H9 (cell line): ENCODE data around the gene CD164. TPM values are rescaled to one million over a fixed set of nuclear protein-coding genes. Genes with fewer than 3 reads are reported as not detected.

ENCODE experiments used
- DNase-seq: peaks from one replicate; pipeline ENCODE4 v3.0.0-alpha.2; 2017
- H2AFZ ChIP-seq: one replicate; pipeline ENCODE4 v1.6.1; 2013; ENCODE audit warnings: mild to moderate bottlenecking, low read length, control low read depth, moderate library complexity
- H2AK5ac ChIP-seq: 2 replicates; pipeline ENCODE4 v1.6.1; 2013; ENCODE audit warnings: low read length, control low read depth, mixed read lengths; ENCODE audit not compliant: insufficient read length
- H2BK120ac ChIP-seq: one replicate; pipeline ENCODE4 v1.6.1; 2013; ENCODE audit warnings: low read depth, mild to moderate bottlenecking, low read length, control low read depth, inconsistent platforms; ENCODE audit not compliant: poor library complexity, severe bottlenecking
- H2BK12ac ChIP-seq: 2 replicates; pipeline ENCODE4 v1.6.1; 2013; ENCODE audit warnings: low read length, control low read depth, mixed read lengths, low read depth; ENCODE audit not compliant: insufficient read length
- H2BK15ac ChIP-seq: 2 replicates; pipeline ENCODE4 v1.6.1; 2013; ENCODE audit warnings: low read depth, low read length, control low read depth
- H2BK20ac ChIP-seq: one replicate; pipeline ENCODE4 v1.6.1; 2013; ENCODE audit warnings: low read depth, mild to moderate bottlenecking, low read length, control low read depth, inconsistent platforms; ENCODE audit not compliant: poor library complexity, severe bottlenecking
- H2BK5ac ChIP-seq: 2 replicates; pipeline ENCODE4 v1.6.1; 2013; ENCODE audit warnings: low read length, control low read depth, mixed read lengths; ENCODE audit not compliant: insufficient read length
- H3K14ac ChIP-seq: 2 replicates; pipeline ENCODE4 v1.6.1; 2013; ENCODE audit warnings: low read length, control low read depth; ENCODE audit not compliant: insufficient read depth
- H3K18ac ChIP-seq: 2 replicates; pipeline ENCODE4 v1.6.1; 2013; ENCODE audit warnings: low read depth, mild to moderate bottlenecking, mixed read lengths, low read length, control low read depth; ENCODE audit not compliant: insufficient read length
- H3K23ac ChIP-seq: 2 replicates; pipeline ENCODE4 v1.6.1; 2013; ENCODE audit warnings: low read length, control low read depth, mixed read lengths, low read depth; ENCODE audit not compliant: insufficient read length
- H3K23me2 ChIP-seq: 2 replicates; pipeline ENCODE4 v1.6.1; 2013; ENCODE audit warnings: low read depth, mild to moderate bottlenecking, mixed read lengths, low read length, control low read depth; ENCODE audit not compliant: insufficient read length, poor library complexity, severe bottlenecking
- H3K27ac ChIP-seq: 2 replicates; pipeline ENCODE4 v1.5.1; 2013; ENCODE audit warnings: low read length, control low read depth, mixed read lengths, low read depth; ENCODE audit not compliant: insufficient read length
- H3K27me3 ChIP-seq: 2 replicates; pipeline ENCODE4 v1.6.1; 2013; ENCODE audit warnings: low read length, control low read depth, inconsistent platforms; ENCODE audit not compliant: insufficient read depth
- H3K4ac ChIP-seq: 2 replicates; pipeline ENCODE4 v1.6.1; 2013; ENCODE audit warnings: low read depth, mild to moderate bottlenecking, control low read depth, inconsistent platforms, low read length, moderate library complexity
- H3K4me1 ChIP-seq: 2 replicates; pipeline ENCODE4 v1.6.1; 2013; ENCODE audit warnings: low read length, control low read depth, inconsistent platforms; ENCODE audit not compliant: insufficient read depth
- H3K4me2 ChIP-seq: 2 replicates; pipeline ENCODE4 v1.6.1; 2013; ENCODE audit warnings: low read length, control low read depth, mixed read lengths; ENCODE audit not compliant: insufficient read length, insufficient read depth
- H3K56ac ChIP-seq: 2 replicates; pipeline ENCODE4 v1.6.1; 2013; ENCODE audit warnings: low read depth, mild to moderate bottlenecking, mixed read lengths, low read length, control low read depth; ENCODE audit not compliant: insufficient read length
- H3K79me1 ChIP-seq: 2 replicates; pipeline ENCODE4 v1.6.1; 2013; ENCODE audit warnings: low read depth, mild to moderate bottlenecking, moderate library complexity, low read length, control low read depth, inconsistent platforms; ENCODE audit not compliant: insufficient read depth, poor library complexity, severe bottlenecking
- H3K79me2 ChIP-seq: 2 replicates; pipeline ENCODE4 v1.6.1; 2013; ENCODE audit warnings: low read length, control low read depth, inconsistent platforms; ENCODE audit not compliant: insufficient read depth
- H3K9ac ChIP-seq: 2 replicates; pipeline ENCODE4 v1.6.1; 2013; ENCODE audit warnings: low read length, control low read depth, mixed read lengths; ENCODE audit not compliant: insufficient read length; ENCODE audit errors: extremely low read depth
- H3K9me3 ChIP-seq: one replicate; pipeline ENCODE4 v1.6.1; 2013; ENCODE audit warnings: low read depth, low read length, inconsistent platforms; ENCODE audit not compliant: control insufficient read depth
- H3T11ph ChIP-seq: one replicate; pipeline ENCODE4 v1.6.1; 2013; ENCODE audit warnings: mild to moderate bottlenecking, low read length, control low read depth, inconsistent platforms
- H4K20me1 ChIP-seq: one replicate; pipeline ENCODE4 v1.6.1; 2013; ENCODE audit not compliant: control insufficient read depth, insufficient read length, insufficient read depth
- H4K5ac ChIP-seq: 2 replicates; pipeline ENCODE4 v1.6.1; 2013; ENCODE audit warnings: low read depth, mild to moderate bottlenecking, mixed read lengths, low read length, control low read depth; ENCODE audit not compliant: insufficient read length
- H4K8ac ChIP-seq: replicated peaks from 2 replicates; pipeline ENCODE4 v1.6.1; 2013; ENCODE audit warnings: low read length, control low read depth, mixed read lengths, low read depth; ENCODE audit not compliant: insufficient read length
- H4K91ac ChIP-seq: 2 replicates; pipeline ENCODE4 v1.6.1; 2013; ENCODE audit warnings: low read depth, mild to moderate bottlenecking, moderate library complexity, mixed read lengths, low read length, control low read depth; ENCODE audit not compliant: insufficient read length
- H3K27ac Mint-ChIP-seq, 3 experiments: 2 replicates in 2 of 3; 3 replicates in 1 of 3; pipeline ENCODE4 v1.8.0; 2020 to 2021; ENCODE audit warnings: mixed read lengths in 3 of 3, mild to moderate bottlenecking in 1 of 3, moderate library complexity in 1 of 3
- H3K27me3 Mint-ChIP-seq: 2 replicates; pipeline ENCODE4 v1.8.0; 2021; ENCODE audit warnings: low read depth, mild to moderate bottlenecking, moderate library complexity, mixed read lengths
- H3K36me3 Mint-ChIP-seq, 3 experiments: 2 replicates in 2 of 3; 3 replicates in 1 of 3; pipeline ENCODE4 v1.8.0; 2020 to 2021; ENCODE audit warnings: low read depth in 3 of 3, mixed read lengths in 3 of 3; ENCODE audit not compliant: insufficient read depth in 1 of 3
- H3K4me1 Mint-ChIP-seq, 2 experiments: 2 replicates each; pipeline ENCODE4 v1.8.0; 2020; ENCODE audit warnings: mixed read lengths in 2 of 2
- H3K4me3 Mint-ChIP-seq, 2 experiments: 2 replicates in 1 of 2; 3 replicates in 1 of 2; pipeline ENCODE4 v1.8.0; 2020 to 2021; ENCODE audit warnings: mild to moderate bottlenecking in 2 of 2, mixed read lengths in 2 of 2, moderate library complexity in 1 of 2
- H3K9me3 Mint-ChIP-seq, 2 experiments: 2 replicates in 1 of 2; 3 replicates in 1 of 2; pipeline ENCODE4 v1.8.0; 2020; ENCODE audit warnings: mild to moderate bottlenecking in 2 of 2, mixed read lengths in 2 of 2, moderate library complexity in 1 of 2
- WGBS: extraction: QIAGEN DNeasy Blood & Tissue Kit; methylation state at CpG from one replicate; pipeline ENCODE4 v1.1.7; 2013; ENCODE audit warnings: missing lambda C conversion rate, low lambda C conversion rate, mixed read lengths; ENCODE audit not compliant: insufficient read length; ENCODE audit errors: extremely low coverage; 5-methylcytosine and 5-hydroxymethylcytosine counted together
- total RNA-seq: library from RNA; stranded (reverse); gene quantifications from 2 replicates; pipeline ENCODE4 v1.2.1, GENCODE V29; 2021
- TF ChIP-seq, protein P1 (sequence below): fragments of 200-600 bp; sonication (generic); conservative IDR thresholded peaks from 3 replicates; pipeline ENCODE4 v1.8.0; 2021; ENCODE audit warnings: antibody characterized with exemption, mild to moderate bottlenecking

Gene CD164
- total RNA-seq, 1 experiment from 2014 or later: 130 TPM

GRCh38 chr6:109325400-109325801, 56.9 kb downstream of the CD164 start:
- no peak overlapping the region for H3K27ac Mint-ChIP-seq

More at GRCh38 chr6:109325400-109325801, 56.9 kb downstream of the CD164 start:
- no peaks in the 10 kb centered on the region for H4K20me1 ChIP-seq
- TF ChIP-seq, protein P1, sequence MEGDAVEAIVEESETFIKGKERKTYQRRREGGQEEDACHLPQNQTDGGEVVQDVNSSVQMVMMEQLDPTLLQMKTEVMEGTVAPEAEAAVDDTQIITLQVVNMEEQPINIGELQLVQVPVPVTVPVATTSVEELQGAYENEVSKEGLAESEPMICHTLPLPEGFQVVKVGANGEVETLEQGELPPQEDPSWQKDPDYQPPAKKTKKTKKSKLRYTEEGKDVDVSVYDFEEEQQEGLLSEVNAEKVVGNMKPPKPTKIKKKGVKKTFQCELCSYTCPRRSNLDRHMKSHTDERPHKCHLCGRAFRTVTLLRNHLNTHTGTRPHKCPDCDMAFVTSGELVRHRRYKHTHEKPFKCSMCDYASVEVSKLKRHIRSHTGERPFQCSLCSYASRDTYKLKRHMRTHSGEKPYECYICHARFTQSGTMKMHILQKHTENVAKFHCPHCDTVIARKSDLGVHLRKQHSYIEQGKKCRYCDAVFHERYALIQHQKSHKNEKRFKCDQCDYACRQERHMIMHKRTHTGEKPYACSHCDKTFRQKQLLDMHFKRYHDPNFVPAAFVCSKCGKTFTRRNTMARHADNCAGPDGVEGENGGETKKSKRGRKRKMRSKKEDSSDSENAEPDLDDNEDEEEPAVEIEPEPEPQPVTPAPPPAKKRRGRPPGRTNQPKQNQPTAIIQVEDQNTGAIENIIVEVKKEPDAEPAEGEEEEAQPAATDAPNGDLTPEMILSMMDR: no peak
- Mint-ChIP-seq H3K9me3 (no peaks in the 10 kb centered on the region), H3K36me3 (no peaks in the 10 kb centered on the region), H3K4me1 (peaks cover 6 to 7% of the 10 kb centered on the region in 2 experiments), H3K27me3 (no peaks in the 10 kb centered on the region; the same call in 1 of the 2 replicates), H3K4me3 (no peak overlapping the region)
- no peak overlapping the region for H4K8ac ChIP-seq
- H4K5ac ChIP-seq: no peak overlapping the region
- no peak overlapping the region for H2BK5ac ChIP-seq
- H3T11ph ChIP-seq: no peak overlapping the region
- H3K9me3 ChIP-seq: no peaks in the 10 kb centered on the region
- H2BK12ac ChIP-seq: no peak overlapping the region
- H3K23ac ChIP-seq: no peak overlapping the region
- no peak overlapping the region for H3K4ac ChIP-seq
- H2AK5ac ChIP-seq: no peak overlapping the region
- H3K27me3 ChIP-seq: no peaks in the 10 kb centered on the region; the same call in 1 of the 2 replicates
- H2BK15ac ChIP-seq: no peak overlapping the region
- H3K4me2 ChIP-seq: no peak overlapping the region
- no peak overlapping the region for H3K56ac ChIP-seq
- no peaks in the 10 kb centered on the region for H3K4me1 ChIP-seq
- H3K79me1 ChIP-seq: no peaks in the 10 kb centered on the region
- H3K79me2 ChIP-seq: no peaks in the 10 kb centered on the region
- no peak overlapping the region for H2BK120ac ChIP-seq
- no peaks in the 10 kb centered on the region for H3K23me2 ChIP-seq
- H3K18ac ChIP-seq: no peak overlapping the region
- DNase-seq: no peak
- H3K14ac ChIP-seq: no peak overlapping the region
- no peak overlapping the region for H2BK20ac ChIP-seq
- no CpG with 5 or more reads among the region's 8 CpGs for WGBS
- no peak overlapping the region for H3K27ac ChIP-seq
- H3K9ac ChIP-seq: no peak overlapping the region
- H4K91ac ChIP-seq: no peak overlapping the region
- no peak overlapping the region for H2AFZ ChIP-seq
